RCC 7860 (cell line): ENCODE results near the gene YAE1.

Experiments used
- DNase-seq: peaks from one replicate; pipeline ENCODE4 v3.0.0-alpha.2; 2015; ENCODE audit warnings: low spot score
- FAIRE-seq: peaks from 2 replicates; lab custom pipeline; 2012; peaks lifted over from hg19 to GRCh38; lab: Jason Lieb, UNC

The YAE1 gene

DNA sequence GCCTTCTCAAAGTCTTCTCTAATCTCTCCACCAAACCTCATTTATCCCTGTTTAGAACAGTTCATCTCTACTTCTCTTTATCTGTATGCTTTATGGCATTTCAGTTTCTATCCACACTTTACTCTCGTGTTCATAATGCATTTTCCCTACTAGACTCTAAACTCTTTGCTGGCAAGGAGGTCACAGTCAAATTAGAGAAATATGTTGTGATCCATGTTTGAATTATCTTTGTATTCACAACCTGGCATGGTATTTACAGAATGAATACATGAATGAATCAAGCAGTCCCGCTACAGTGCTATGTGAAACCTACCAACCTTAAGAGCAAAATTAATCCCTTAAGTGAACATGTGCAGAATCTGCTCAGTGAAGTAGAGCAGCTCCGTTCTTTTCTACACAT is 12.8 kb upstream of the YAE1 start:
- no peak for FAIRE-seq
- DNase-seq = no peak

DNA sequence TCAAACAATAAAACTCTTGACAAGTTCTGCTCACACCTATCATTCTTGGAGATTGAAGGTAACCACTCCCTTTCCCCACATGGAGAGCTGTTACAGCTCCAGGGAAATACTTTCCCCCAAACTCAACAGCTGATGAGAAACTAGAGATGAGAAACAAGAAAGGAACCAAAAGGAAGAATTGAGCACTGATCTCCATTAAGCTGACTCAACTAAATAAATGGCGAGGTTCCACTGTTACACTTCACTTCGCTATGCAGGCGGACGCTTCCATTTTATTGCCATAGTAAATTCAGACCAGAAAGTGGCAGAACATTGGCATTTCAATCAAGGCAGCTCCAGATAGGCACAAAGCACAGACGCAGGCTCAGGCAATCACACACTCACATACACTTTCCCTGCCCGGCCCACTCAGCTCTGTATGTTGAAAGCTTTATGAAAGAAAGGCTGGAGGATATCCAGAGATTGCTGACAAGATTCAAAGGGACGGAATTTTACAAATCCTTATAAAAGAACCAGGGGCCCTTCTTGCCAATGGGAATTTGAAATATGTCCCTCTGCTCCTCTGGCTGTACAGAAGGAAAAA is 11.5 kb upstream of the YAE1 start:
- no peak for DNase-seq
- FAIRE-seq = no peak

DNA sequence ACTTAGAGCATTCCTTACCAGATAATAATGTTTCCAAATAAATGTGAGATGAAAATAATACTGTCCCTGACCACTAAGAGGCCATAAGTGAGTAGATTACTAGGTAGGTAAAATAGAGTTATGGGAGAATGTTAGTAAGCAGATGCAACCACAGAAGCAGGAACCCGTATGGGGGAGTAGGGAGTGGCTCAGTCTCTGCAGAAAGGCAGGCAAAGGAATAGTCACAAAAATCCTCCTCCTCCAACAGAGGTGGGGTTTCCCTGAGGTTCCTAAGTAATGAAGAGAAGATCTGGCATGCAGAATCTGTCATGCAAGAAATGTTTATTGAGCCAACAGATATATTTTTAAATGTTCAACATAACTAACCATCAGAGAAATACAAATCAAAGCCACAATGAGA is 9.0 kb upstream of the YAE1 start:
- FAIRE-seq = no peak
- DNase-seq = no peak

DNA sequence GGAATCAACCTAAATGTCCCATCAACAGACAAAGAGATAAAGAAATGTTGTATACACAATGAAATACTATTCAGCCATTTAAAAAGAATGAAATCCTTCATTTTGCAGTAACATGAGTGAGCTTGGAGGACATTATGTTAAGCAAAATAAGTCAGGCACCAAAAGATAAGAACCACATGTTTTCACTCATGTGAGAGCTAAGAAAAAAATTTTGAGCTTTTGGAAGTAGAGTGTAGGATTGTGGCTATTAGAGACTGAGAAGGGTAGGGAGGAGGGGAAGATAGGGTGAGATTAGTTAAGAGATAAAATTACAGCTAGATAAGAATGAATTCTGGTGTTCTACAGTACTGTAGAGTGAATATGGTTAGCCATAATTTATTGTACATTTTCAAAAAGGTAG is 8.3 kb upstream of the YAE1 start:
- no peak for DNase-seq
- FAIRE-seq = no peak

DNA sequence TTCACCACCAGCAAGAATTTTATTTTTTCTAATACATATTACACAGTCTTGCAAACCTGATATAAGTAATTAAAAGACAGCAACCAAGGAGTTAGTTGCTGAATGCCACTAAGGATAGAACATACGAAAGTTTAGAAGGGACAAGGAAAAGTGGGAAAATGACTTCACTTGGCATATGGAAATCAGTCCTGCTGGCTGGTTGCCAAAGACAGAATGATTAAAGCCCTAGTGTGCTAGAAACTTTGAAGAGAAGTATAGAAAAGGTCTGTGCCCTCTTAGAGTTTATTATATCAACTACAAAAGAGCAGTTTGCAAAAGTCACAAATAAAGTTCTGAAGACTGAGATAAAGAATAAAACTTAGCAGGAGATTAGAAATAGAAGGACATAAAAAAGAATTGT is 5.8 kb upstream of the YAE1 start:
- no peak for FAIRE-seq
- no peak for DNase-seq

DNA sequence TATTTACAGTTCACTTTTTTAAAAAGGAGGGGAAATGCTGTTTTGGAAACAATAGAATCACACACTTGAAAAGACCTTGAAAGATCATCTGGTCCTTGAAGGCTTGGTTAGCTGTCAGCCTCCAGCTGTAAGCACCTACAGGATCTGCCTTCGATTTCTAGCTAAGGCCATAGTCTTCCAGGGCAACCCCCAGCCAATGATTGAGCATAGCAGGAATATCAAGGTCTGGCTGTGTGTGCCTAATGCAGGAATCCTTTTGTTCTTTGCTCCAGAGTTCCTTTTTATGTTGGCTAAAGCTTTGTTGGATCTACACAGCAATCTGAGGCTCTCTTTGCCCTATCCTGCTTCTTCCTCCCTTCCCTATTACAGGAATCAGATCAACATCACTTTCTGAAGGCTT is 5.2 kb upstream of the YAE1 start:
- DNase-seq (no peak), FAIRE-seq (no peak)

DNA sequence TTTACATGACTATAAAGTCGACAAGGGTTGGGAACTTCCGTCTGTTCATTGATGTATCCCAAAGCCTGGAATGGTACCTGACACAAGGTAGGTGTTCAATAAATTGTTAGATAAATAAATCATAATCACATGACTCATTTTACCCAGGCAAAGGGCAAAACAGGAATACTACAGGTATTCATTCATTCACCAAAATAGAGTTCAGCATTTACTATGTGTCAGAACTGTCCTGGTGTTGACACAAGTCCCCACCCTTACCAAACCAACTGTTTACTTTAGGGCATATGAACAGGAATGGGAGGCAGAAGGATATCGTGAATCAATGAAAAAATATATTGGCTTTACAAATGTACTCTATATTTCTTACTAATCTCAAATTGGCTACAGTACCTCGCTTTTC is 666 bp upstream of the YAE1 start:
- DNase-seq (no peak), FAIRE-seq (no peak)

DNA sequence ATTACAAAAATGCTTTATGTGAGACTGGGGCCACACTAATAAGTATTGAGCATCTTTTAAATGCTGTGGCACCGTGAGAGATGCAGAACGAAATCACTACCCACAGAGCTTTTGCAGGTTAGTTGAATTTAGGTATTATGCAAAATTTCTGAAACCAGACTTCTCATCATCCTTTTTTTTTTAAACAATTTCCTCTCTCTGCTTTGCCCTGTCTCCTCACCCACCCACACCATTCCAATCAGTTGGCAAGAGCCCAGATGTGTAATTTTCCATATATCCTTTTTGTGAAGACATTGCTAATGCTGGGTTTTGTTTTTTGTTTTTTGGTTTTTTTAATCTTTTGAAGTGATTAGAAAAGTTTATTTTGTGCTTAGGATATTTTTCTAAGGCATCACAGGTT is 1.1 kb downstream of the YAE1 start:
- no peak for DNase-seq
- FAIRE-seq = no peak

GRCh38 chr7:39574673-39575349 is 8.6 kb downstream of the YAE1 start:
- DNase-seq = no peak
- no peak for FAIRE-seq

GRCh38 chr7:39577229-39577874 is 11.1 kb downstream of the YAE1 start:
- DNase-seq (no peak), FAIRE-seq (no peak)

DNA sequence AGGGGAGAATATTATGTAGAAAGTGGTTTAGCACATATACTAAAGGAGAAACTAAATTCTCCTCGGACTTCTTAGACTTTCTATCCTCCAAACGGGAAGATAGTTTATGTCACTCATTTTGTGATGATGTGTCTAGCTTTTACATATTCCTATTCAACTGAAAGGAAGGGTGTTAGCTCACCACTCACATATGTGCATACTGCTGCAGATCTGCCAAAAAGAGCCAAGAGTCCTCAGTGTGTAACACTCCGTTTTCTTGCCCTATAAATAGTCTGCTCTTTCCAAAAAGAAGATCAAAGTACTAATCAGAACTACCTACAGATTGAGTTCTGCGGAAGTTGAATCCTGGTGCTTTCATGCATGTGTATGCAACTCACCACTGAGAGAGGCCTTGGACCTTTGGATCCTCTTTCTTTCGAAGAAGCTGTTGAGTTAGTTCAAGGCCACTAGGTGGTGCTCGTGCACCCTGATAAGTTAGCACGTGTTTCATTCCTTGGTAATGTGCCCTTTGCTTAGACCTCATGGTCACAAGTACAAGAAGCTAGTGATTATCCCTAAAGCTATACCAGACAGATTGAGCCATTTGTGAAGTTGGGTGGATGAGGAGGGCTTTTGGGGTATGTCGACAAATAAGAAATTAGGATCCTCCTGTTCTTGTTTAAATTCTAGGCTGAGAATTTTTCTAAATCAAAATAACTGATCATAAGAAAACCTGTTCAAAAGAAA is 14.1 kb downstream of the YAE1 start:
- DNase-seq (peak; percentile 87), FAIRE-seq (peak; percentile 87)

DNA sequence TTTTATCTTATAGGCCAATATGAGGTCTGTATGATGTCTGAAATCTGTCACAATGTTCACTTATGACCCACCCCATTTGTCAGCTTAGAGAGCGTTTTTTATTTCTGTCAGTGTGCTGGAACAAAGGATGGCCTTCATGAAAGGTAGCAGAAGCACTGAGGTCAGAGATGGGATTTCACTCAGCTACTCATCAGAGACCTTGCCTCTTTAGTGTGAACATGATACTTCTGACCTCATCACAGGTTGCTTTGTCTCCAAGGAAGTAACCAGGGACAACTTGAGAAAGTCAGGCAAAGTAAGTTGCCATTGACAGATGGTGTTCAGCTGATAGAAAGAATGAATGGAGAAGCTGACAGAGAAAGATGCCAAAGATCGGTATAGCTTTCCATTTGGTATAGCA is 16.3 kb downstream of the YAE1 start:
- FAIRE-seq = no peak
- DNase-seq = no peak

GRCh38 chr7:39583539-39583938 is 17.3 kb downstream of the YAE1 start:
- FAIRE-seq = no peak
- DNase-seq = no peak

DNA sequence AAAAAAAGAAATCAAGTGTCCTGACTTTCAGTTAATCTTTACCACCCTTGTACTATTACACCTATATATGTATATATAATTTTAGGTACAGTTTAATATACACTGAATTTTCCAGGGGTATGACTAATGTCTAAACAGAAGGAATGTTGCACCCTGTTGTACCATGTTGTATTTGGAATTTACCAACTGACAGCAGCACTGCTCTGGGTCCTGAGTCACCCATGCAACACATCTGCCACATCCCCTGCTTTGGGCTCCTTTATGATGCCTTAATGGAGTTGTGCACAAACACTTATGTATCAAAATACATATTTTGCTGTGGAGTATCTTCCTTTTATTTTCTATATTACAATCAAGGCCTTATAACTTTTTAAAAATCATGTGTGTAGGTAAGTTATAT is 21.2 kb downstream of the YAE1 start:
- DNase-seq = peak; percentile 40
- FAIRE-seq = no peak

- FAIRE-seq = no peak
- no peak for DNase-seq
Observed at GRCh38 chr7:39588416-39588815, 22.2 kb downstream of the YAE1 start.

- FAIRE-seq = peak; percentile 95
- peak; percentile 92 for DNase-seq
Observed at GRCh38 chr7:39589323-39590111, 23.3 kb downstream of the YAE1 start.

DNA sequence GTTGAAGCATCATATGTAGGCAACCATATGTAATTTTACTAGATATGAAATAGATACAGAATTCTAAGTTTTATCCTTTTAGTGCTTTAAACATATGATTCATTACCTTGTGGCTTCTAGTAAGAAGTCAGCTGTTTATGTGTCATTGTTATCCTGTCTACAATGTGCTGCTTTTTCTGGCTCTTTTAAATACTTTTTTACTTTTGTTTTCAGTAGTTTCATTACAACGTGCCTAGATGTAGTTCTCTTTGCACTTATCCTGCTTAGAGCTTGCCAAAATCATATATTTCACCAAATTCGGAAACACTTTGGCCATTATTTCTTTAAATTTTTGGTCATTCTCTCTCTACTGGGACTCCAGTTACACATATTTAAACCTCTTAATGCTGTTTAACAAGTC is 26.4 kb downstream of the YAE1 start:
- peak; percentile 58 for DNase-seq
- peak; percentile 92 for FAIRE-seq

DNA sequence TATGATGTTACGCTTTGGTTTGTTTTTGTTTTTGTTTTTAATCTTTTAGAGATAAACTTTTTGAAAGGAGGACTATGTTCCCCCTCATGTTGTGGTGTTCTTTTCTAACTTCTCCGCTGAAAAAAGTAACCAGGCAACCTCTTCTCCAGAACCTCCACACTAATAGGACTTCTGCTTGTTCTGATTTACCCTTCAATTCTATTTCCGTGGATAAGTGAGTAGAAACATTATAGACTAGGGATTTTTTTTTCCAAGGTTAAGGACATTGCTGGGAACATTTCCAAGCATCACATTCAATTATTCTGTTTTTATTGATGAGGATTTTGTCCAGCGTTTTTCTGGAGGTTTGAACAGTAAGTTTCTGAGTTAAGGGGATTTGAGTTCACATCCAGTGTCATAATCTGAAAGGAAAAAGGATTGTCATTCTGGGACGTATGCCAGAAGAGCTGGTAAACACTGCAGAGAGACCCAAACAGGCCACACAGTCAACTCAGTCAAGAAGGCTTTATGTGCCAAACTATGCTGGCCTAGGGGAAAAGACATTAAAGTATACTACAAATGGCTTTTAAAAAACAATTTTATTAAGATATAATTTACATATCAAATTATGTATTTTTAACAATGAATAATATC is 28.9 kb downstream of the YAE1 start:
- FAIRE-seq (no peak), DNase-seq (no peak)

DNA sequence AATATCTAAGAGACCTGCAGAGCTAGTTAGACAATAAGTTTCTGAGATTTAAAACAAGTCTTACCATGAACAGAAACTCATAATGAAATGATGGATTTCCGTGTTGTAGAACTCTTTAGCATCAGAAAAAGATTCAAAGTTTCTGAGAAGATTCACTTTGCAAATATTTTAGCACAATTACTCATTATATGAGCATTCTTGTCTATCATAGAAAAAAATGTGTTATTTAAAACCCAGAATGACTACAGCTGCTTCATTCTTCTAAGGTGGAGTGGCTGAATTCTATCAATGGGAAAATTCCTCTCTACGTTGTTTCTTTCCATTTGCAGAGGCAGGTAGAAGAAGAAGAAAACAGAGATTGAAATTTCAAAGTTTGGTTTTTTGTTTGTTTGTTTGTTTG is 36.1 kb downstream of the YAE1 start:
- DNase-seq = no peak
- no peak for FAIRE-seq

DNA sequence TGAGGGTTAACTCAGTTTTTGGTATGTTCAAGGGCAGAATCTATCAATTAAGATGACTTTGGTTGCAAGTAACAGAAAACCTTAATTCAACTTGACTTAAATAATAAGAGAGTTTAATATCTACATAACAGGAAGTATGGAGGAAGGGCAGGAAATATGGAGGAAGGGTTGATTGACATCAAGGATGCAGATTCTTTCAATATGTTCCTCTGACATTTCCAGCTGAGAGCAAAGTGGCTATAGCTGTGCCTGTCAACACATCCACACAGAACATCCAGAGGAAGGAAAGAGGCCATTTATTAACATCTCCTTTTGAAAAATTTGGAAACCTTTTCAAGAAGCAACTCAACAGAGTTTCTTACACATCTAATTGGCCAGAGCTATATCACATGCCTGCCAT is 37.7 kb downstream of the YAE1 start:
- DNase-seq = no peak
- FAIRE-seq = no peak

DNA sequence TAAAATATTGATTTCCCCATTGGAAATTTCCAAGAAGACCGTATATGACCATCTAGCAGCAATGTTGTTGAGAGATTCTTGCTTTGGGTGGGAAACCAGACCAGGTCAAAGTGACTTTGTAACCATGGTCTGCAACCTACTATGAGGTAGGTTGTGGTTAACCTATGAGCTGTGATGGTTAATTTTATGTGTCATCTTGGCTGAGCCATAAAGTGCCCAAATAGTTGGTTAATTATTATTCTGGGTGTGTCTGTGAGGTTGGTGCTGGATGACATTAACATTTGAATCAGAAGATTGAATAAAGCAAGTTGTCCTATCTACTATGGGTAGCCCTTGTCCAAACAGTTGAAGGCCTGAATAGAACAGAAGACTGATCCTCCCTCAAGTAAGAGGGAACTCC is 38.9 kb downstream of the YAE1 start:
- FAIRE-seq (peak; percentile 99), DNase-seq (peak; percentile 92)
